ENCODE measurements around the gene MYO1A. TPM values are rescaled to one million over a fixed set of nuclear protein-coding genes. Genes with fewer than 3 reads are reported as not detected.
A peak's percentile ranks its signal among the peaks of the same experiment; 100 is the strongest.
"Not testable (repeated sequence)": the region's sequence is repeated elsewhere in the genome, so short reads cannot be mapped to it uniquely, and the experiment has no call there.

The MYO1A gene
- total RNA-seq, 1 donor from 2014 or later: 2.6 TPM

DNA sequence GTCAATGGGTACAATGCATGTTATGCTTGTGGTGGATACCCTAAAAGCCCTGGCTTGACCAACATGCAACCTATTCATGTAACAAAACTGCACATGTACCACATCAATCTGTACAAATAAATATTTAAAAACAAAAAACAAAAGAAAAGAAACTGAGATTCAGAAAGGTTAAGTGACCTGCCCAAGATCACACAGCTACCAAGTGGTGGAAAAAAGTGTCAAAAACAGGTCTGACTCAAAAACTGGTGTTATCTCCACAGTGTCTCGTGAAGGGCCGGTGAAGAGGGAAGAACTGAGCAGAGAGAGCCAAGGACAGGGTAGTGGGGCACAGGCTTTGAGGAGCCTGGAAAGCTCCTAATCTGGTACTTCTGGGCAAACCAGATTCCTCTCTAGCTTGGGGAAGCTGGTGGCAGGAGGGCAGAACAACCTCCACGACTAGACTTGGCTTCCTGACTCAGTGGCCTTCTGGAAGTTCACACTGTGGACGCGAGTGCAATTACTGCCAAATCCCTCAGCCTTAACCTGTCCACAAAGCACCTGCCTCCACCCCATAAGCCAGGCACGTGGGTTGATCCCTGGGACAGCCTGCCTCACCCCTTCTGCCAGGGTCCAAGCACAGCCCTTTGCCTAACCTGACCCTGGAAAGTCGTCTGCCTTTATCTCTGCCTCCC, 59.1 kb downstream of the MYO1A start:
- Mint-ChIP-seq H3K9me3 (no peaks in the 10 kb centered on the region), H3K4me3 (no peak overlapping the region), H3K27ac (no peak overlapping the region), H3K36me3 (ENCODE audit: low read depth) (no peaks in the 10 kb centered on the region), H3K4me1 (ENCODE audit: low read depth) (peaks cover 23% of the 10 kb centered on the region), H3K27me3 (ENCODE audit: insufficient read depth) (peaks cover 3% of the 10 kb centered on the region)
- intact Hi-C loops (cut with micrococcal nuclease): no loop called here
- no peak for DNase-seq (ENCODE audit: low spot score)

DNA sequence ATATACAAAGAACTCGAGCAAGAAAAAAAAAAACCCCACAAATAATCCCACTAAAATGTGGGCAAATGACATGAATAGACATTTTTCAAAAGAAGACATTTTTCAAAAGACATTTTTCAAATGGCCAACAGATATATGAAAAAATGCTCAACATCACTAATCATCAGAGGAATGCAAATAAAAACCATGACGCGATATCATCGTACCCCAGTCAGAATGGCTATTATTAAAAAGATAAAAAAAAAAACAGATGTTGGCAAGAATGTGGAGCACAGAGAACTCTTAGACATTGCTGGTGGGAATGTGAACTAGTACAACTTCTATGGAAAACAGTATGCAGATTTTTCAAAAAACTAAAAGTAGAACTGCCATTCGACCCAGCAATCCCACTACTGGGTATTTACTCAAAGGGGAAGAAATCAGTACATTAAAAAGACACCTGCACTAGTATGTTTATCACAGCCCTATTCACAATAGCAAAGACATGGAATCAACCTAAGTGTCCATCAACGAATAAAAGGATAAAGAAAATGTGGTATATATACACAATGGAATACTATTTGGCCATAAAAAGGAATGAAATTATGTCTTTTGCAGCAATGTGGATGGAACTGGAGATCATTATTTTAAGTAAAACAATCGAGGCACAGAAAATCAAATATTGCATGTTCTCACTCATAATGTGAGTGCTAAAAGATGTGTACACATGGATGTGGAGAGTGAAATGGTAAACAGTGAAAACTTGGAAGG, 59.9 kb downstream of the MYO1A start:
- intact Hi-C loops (cut with micrococcal nuclease): no loop called here
- H3K27me3 Mint-ChIP-seq (ENCODE audit: insufficient read depth): peaks cover 3% of the 10 kb centered on the region
- H3K4me1 Mint-ChIP-seq (ENCODE audit: low read depth): peaks cover 23% of the 10 kb centered on the region
- H3K36me3 Mint-ChIP-seq (ENCODE audit: low read depth): no peaks in the 10 kb centered on the region
- H3K9me3 Mint-ChIP-seq: no peaks in the 10 kb centered on the region
- no peak overlapping the region for H3K4me3 Mint-ChIP-seq
- no peak overlapping the region for H3K27ac Mint-ChIP-seq
- no peak for DNase-seq (ENCODE audit: low spot score)

DNA sequence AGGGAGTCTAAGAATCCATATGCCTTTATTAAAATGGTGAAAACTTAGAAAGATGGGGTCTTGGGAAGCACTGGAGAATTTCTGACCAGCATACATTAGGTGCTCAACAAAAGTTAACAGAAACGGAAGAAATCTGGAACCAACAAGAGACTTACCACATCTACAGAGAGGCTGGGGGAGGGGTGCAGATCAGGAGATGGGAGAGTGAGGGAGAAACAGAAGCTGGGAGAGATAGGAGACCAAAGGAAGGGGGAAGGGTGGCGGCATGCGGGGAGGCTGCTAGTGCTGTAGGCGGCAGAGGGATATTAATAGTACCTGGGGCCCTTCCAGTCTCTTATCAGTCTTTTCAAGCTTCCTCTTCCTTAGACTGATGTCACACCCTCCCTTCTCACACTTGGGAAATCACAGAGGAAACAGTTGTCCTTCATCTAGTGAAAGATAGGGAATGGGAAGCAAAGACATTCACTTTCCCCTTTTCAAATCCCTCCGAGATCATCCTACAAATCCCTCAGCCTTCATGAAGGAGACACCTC, 61.7 kb downstream of the MYO1A start:
- Mint-ChIP-seq H3K36me3 (ENCODE audit: low read depth) (no peaks in the 10 kb centered on the region), H3K27ac (no peak overlapping the region), H3K4me1 (ENCODE audit: low read depth) (peaks cover 23% of the 10 kb centered on the region), H3K4me3 (no peak overlapping the region), H3K27me3 (ENCODE audit: insufficient read depth) (peaks cover 3% of the 10 kb centered on the region), H3K9me3 (no peaks in the 10 kb centered on the region)
- intact Hi-C loops (cut with micrococcal nuclease): no loop called here
- no peak for DNase-seq (ENCODE audit: low spot score)

DNA sequence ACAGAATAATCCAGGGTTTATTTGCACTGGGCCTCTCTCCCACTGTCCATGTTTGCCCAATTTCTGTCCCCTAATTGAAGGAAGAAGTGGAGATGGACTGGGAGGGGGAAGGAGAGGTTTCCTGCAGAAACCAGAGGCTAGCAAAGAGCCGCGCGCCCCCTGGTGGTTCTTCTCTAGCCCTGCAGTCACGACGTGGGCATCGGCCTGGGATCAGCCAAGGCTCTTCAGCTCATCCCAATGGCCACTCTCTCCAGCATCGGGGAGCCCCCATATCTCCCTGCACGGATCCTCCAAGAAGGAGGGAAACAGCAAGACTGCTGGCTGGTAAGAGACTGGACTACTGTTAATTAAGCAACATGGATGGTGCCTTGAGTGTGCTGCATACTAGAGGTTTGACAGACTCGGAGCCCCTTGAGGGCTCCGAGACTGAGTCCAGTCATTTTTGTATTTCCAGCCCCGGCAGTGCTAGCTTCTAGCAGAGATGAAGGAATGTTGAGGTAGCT, 62.3 kb downstream of the MYO1A start:
- no peaks in the 10 kb centered on the region for H3K9me3 Mint-ChIP-seq
- no peaks in the 10 kb centered on the region for H3K36me3 Mint-ChIP-seq (ENCODE audit: low read depth)
- intact Hi-C loops (cut with micrococcal nuclease): loop anchor here (1.0 to 2.0 kb wide), 3 partner anchors 13 to 230 kb away; no protein-coding TSS in a partner anchor
- H3K4me1 Mint-ChIP-seq (ENCODE audit: low read depth): peaks cover 23% of the 10 kb centered on the region
- no peak overlapping the region for H3K27ac Mint-ChIP-seq
- DNase-seq (ENCODE audit: low spot score): peak; percentile 54
- peaks cover 3% of the 10 kb centered on the region for H3K27me3 Mint-ChIP-seq (ENCODE audit: insufficient read depth)
- no peak overlapping the region for H3K4me3 Mint-ChIP-seq

DNA sequence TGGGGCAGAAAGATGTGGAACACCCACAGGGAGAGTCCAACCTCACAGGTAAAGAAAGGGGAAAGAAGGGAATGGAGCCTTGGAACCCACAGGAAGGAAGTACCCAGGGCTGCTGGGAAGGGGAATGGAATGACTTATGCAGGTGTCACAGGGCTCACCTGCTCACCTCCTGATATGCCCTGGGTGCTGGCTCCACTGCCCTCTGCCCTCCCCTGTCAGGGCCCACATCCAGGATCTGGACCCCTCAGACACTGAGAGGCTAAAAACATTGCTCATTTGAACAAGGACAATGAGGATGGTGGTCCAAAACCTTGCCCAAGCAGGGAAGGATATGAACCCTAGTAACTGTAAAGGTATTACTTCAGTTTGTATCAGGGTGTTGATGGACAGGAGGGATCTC, 62.9 kb downstream of the MYO1A start:
- no peak for DNase-seq (ENCODE audit: low spot score)
- Mint-ChIP-seq H3K4me1 (ENCODE audit: low read depth) (peaks cover 23% of the 10 kb centered on the region), H3K27ac (no peak overlapping the region), H3K9me3 (no peaks in the 10 kb centered on the region), H3K36me3 (ENCODE audit: low read depth) (no peaks in the 10 kb centered on the region), H3K4me3 (no peak overlapping the region), H3K27me3 (ENCODE audit: insufficient read depth) (peaks cover 3% of the 10 kb centered on the region)
- intact Hi-C loops (cut with micrococcal nuclease): loop anchor here (1.0 to 2.0 kb wide), 3 partner anchors 14 to 230 kb away; no protein-coding TSS in a partner anchor

DNA sequence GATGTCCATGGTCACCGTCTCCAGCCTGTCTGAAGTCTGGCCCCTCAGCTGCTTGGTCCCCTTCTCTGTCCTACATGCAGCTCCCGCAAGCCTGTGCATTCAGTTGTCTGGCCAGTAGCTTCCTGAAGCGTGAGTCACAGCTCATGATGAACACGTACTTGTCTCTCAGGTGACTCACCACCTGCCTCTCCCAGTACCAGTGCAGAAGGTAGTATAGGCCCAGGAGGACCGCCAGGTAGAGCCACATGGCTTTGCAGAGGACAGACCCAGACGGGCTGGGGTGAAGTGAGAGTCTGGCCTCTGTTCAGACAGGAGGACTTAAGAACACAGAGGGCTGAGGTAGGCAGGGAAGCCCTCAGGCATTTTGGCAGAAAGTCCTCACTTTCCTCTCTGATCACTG, 64.2 kb downstream of the MYO1A start:
- DNase-seq (ENCODE audit: low spot score); H3K36me3 Mint-ChIP-seq (ENCODE audit: low read depth); H3K9me3 Mint-ChIP-seq; H3K27ac Mint-ChIP-seq; H3K27me3 Mint-ChIP-seq (ENCODE audit: insufficient read depth); H3K4me3 Mint-ChIP-seq: not testable (repeated sequence)
- peaks cover 15% of the 10 kb centered on the region for H3K4me1 Mint-ChIP-seq (ENCODE audit: low read depth)
- intact Hi-C loops (cut with micrococcal nuclease): loop anchor here (2.0 kb wide), 2 partner anchors 15 to 145 kb away; no protein-coding TSS in a partner anchor

GRCh38 chr12:56983386-56983785, 66.5 kb downstream of the MYO1A start:
- intact Hi-C loops (cut with micrococcal nuclease): no loop called here
- Mint-ChIP-seq H3K27ac (no peak overlapping the region), H3K9me3 (no peaks in the 10 kb centered on the region), H3K4me1 (ENCODE audit: low read depth) (peaks cover 13% of the 10 kb centered on the region), H3K27me3 (ENCODE audit: insufficient read depth) (peaks cover 3% of the 10 kb centered on the region), H3K36me3 (ENCODE audit: low read depth) (no peaks in the 10 kb centered on the region), H3K4me3 (no peak overlapping the region)
- no peak for DNase-seq (ENCODE audit: low spot score)

- H3K4me3 Mint-ChIP-seq; H3K9me3 Mint-ChIP-seq; H3K4me1 Mint-ChIP-seq (ENCODE audit: low read depth); H3K27me3 Mint-ChIP-seq (ENCODE audit: insufficient read depth); H3K27ac Mint-ChIP-seq; DNase-seq (ENCODE audit: low spot score); H3K36me3 Mint-ChIP-seq (ENCODE audit: low read depth); intact Hi-C loops (cut with micrococcal nuclease): not testable (repeated sequence)
Observed at GRCh38 chr12:56982578-56983236, 67.2 kb downstream of the MYO1A start.

DNA sequence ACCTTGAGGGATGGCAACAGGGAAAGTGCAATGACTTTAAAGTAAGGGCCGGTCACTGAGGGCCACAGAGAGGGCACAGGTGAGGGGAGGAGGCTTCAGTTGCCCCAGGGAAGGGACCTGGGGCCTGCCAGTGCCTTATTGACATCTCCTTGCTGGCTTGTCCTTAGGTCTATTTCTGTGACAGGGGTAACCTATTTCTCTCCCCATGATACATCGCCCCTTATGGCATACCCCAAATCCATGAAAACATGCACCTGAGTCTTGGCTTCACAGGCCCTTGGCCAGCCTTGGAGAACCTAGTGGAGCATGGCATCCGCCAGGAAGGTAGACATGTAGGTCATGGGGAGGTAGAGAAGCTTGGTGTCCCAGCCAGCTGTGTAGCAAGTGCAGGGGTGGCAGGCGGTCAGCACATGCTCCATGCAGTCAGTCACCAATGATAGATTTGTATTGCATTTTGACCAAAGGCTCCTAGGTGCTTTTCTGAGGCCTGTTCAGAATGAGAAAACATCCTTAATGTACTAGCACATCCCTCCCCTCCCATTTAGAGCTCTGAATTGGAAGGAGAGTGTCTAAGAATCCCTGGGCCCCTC, 68.9 kb downstream of the MYO1A start:
- no peak overlapping the region for H3K4me3 Mint-ChIP-seq
- H3K27me3 Mint-ChIP-seq (ENCODE audit: insufficient read depth): no peaks in the 10 kb centered on the region
- peaks cover 4% of the 10 kb centered on the region for H3K9me3 Mint-ChIP-seq
- intact Hi-C loops (cut with micrococcal nuclease): no loop called here
- DNase-seq (ENCODE audit: low spot score): no peak
- no peaks in the 10 kb centered on the region for H3K36me3 Mint-ChIP-seq (ENCODE audit: low read depth)
- no peak overlapping the region for H3K27ac Mint-ChIP-seq
- H3K4me1 Mint-ChIP-seq (ENCODE audit: low read depth): no peaks in the 10 kb centered on the region

DNA sequence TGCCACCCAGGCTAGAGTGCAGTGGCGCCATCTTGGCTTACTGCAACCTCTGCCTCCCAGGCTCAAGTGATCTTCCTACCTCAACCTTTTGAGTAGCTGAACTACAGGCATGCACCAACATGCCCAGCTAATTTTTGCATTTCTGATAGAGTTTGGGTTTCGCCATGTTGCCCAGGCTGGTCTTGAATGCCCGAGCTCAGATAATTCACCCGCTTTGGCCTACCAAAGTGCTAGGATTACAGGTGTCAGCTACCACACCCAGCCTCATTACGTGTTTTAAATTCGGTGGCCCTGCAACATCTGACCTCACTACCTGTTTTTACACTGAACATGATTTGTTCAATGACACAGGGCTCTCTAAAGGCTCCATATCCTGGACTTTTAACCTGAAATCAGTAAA, 69.7 kb downstream of the MYO1A start:
- Mint-ChIP-seq H3K4me3 (no peak overlapping the region), H3K36me3 (ENCODE audit: low read depth) (no peaks in the 10 kb centered on the region), H3K9me3 (peaks cover 4% of the 10 kb centered on the region), H3K27ac (no peak overlapping the region), H3K27me3 (ENCODE audit: insufficient read depth) (peaks cover under 1% of the 10 kb centered on the region), H3K4me1 (ENCODE audit: low read depth) (no peaks in the 10 kb centered on the region)
- DNase-seq (ENCODE audit: low spot score): no peak
- intact Hi-C loops (cut with micrococcal nuclease): no loop called here

- Mint-ChIP-seq H3K4me1 (ENCODE audit: low read depth) (no peaks in the 10 kb centered on the region), H3K4me3 (no peak overlapping the region), H3K9me3 (peaks cover 4% of the 10 kb centered on the region), H3K27ac (no peak overlapping the region), H3K27me3 (ENCODE audit: insufficient read depth) (peaks cover 2% of the 10 kb centered on the region), H3K36me3 (ENCODE audit: low read depth) (no peaks in the 10 kb centered on the region)
- intact Hi-C loops (cut with micrococcal nuclease): no loop called here
- no peak for DNase-seq (ENCODE audit: low spot score)
Observed at GRCh38 chr12:56979628-56980027, 70.3 kb downstream of the MYO1A start.
